Dermis lymphatic vessel endothelial cell (primary cell): ENCODE results near the gene AMY1A. TPM values are rescaled to one million over a fixed set of nuclear protein-coding genes. Genes with fewer than 3 reads are reported as not detected.

ENCODE experiments used
- total RNA-seq: library from RNA; depleted of rRNA; stranded (reverse); fragments of >200 nt; gene quantifications from 2 replicates; pipeline ENCODE4 v1.2.1, GENCODE V29; 2014

Gene AMY1A
- total RNA-seq: not detected in 2 replicates

GRCh38 chr1:103655460-103655859 lies at the start of gene AMY1A:
Gene AMY1A (plus strand): TSS chr1:103655760. CDS start chr1:103656331, 571 bp downstream.

GRCh38 chr1:103616994-103617477 lies 38.5 kb upstream of the AMY1A start, which contains the start of gene AMY2A:
Gene AMY2A (plus strand): TSS chr1:103617427. CDS start chr1:103617441, 14 bp downstream.

GRCh38 chr1:103696110-103696509 lies 40.5 kb downstream of the AMY1A start, which contains the start of gene AMY1B:
Gene AMY1B (minus strand): TSS chr1:103696210. CDS start chr1:103695639, 571 bp downstream.

Other genes with a start within 250 kb of the AMY1A start
- 3.9 and 4.6 TPM in 2 replicates for gene RNPC3, start 130.1 kb upstream of the AMY1A start, total RNA-seq
- gene AMY2B, start 84.2 kb upstream of the AMY1A start, total RNA-seq: 1.1 and 2.9 TPM in 2 replicates
- gene AMY2A, start 38.3 kb upstream of the AMY1A start, total RNA-seq: not detected in 2 replicates
- gene AMY1B, start 40.5 kb downstream of the AMY1A start, total RNA-seq: not detected in 2 replicates
- not detected in 2 replicates for gene AMY1C, start 94.1 kb downstream of the AMY1A start, total RNA-seq